Left lung (tissue), 10 donors: ENCODE data around the gene MED27. TPM values are rescaled to one million over a fixed set of nuclear protein-coding genes. Genes with fewer than 3 reads are reported as not detected.
"Not testable (repeated sequence)": the region's sequence is repeated elsewhere in the genome, so short reads cannot be mapped to it uniquely, and the experiment has no call there.

ENCODE experiments used
- ATAC-seq: fragments of 200-7000 bp; cut with Tn5 transposase; one replicate; pipeline ENCODE4 v1.9.1; 2020; ENCODE audit warnings: moderate library complexity
- DNase-seq, 4 donors: peaks; one replicate each; pipeline ENCODE4 v3.0.0-alpha.2; 2013 to 2020
- H3K27ac ChIP-seq, 2 donors: fragments of 200-600 bp; sonication (generic) in 1 of 2; one replicate each; pipeline versions ENCODE4 v1.5.0 to v1.8.0; 2020 to 2021
- H3K27me3 ChIP-seq, 2 donors: fragments of 200-600 bp; sonication (generic) in 1 of 2; one replicate each; pipeline versions ENCODE4 v1.5.0 to v1.8.0; 2020 to 2021
- H3K36me3 ChIP-seq, 2 donors: fragments of 200-600 bp; sonication (generic) in 1 of 2; one replicate each; pipeline versions ENCODE4 v1.5.0 to v1.8.0; 2020 to 2021
- H3K4me1 ChIP-seq, 2 donors: fragments of 200-600 bp; one replicate each; pipeline ENCODE4 v1.8.0; 2021
- H3K4me3 ChIP-seq, 2 donors: fragments of 200-600 bp; sonication (generic) in 1 of 2; one replicate each; pipeline versions ENCODE4 v1.5.0 to v1.8.0; 2020 to 2021; ENCODE audit warnings: mild to moderate bottlenecking in 1 of 2
- H3K9me3 ChIP-seq, 2 donors: fragments of 200-600 bp; sonication (generic) in 1 of 2; one replicate each; pipeline versions ENCODE4 v1.5.0 to v1.8.0; 2020 to 2021
- CTCF ChIP-seq, 2 donors: fragments of 200-600 bp; sonication (generic) in 1 of 2; IDR thresholded peaks; one replicate each; pipeline versions ENCODE4 v1.5.0 to v1.8.0; 2021; ENCODE audit warnings: antibody characterized with exemption in 2 of 2
- intact Hi-C, 2 donors: fragments of 100-400 bp; cut with DNase I; formaldehyde crosslinking; loops; one replicate each; pipeline versions ENCODE4 v1.11.2 to v1.14.2; 2022
- polyA plus RNA-seq, 6 donors: library from polyadenylated mRNA; unstranded; fragments of 120-200 nt; gene quantifications; one replicate each; pipeline ENCODE4 v1.2.1, GENCODE V29; 2013; ENCODE audit not compliant: insufficient read length in 6 of 6
- total RNA-seq, 2 donors: library from RNA; stranded (reverse); fragmentation: NEBNext Ultra II Directional; extraction: Animal tissue kit (Norgen Biotek cat#: 25700); gene quantifications; one replicate each; pipeline ENCODE4 v1.2.1, GENCODE V29; 2021
- donor health status: DM: no; HTN: yes; CAD: no.
- donor health status: DM: no; HTN: no; CAD: no.

MED27 gene
- total and polyA plus RNA-seq, 8 donors = 12.5 to 18.6 (median 16.7) TPM

GRCh38 chr9:132062806-132063205 is 16.9 kb downstream of the MED27 start:
- H3K4me3 ChIP-seq = no peak overlapping the region
- H3K9me3 ChIP-seq = peaks cover 0 to 8% of the 10 kb centered on the region in 2 donors
- H3K4me1 ChIP-seq = peaks cover 0 to 4% of the 10 kb centered on the region in 2 donors
- no peak overlapping the region for H3K27ac ChIP-seq
- DNase-seq (no peak), ATAC-seq (no peak)
- H3K27me3 ChIP-seq = no peaks in the 10 kb centered on the region
- intact Hi-C loops = no loop called here
- H3K36me3 ChIP-seq = peaks cover 0 to 37% of the 10 kb centered on the region in 2 donors
- no peak for TF ChIP-seq CTCF (IDR thresholded peaks at IDR 0.05)

DNA sequence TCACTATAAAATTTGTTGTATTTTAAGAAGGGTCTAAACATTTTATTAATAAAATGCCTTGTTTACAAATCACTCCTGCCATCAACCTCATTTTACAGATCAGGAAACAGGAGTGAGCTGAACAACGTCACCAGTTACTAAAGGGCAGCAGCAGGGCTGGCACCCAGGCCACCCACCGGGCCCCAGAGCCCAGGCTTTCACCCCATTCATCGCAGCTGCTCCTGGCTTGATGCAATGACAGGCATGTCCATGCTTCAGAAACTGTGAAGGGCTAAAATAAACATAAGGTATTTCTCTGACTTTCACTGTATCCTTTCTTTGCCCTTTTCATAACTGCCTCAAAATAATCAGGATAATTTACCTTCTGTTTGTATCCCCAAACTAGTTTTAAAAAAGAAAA is 18.1 kb downstream of the MED27 start:
- intact Hi-C loops = no loop called here
- no peak overlapping the region for H3K27ac ChIP-seq
- peaks cover 0 to 4% of the 10 kb centered on the region in 2 donors for H3K4me1 ChIP-seq
- peaks cover 0 to 32% of the 10 kb centered on the region in 2 donors for H3K36me3 ChIP-seq
- TF ChIP-seq CTCF (IDR thresholded peaks at IDR 0.05) = no peak
- H3K27me3 ChIP-seq = no peaks in the 10 kb centered on the region
- H3K9me3 ChIP-seq = peaks cover 0 to 8% of the 10 kb centered on the region in 2 donors
- ATAC-seq = no peak
- no peak overlapping the region for H3K4me3 ChIP-seq
- no peak for DNase-seq

- no peak for TF ChIP-seq CTCF (IDR thresholded peaks at IDR 0.05)
- Histone ChIP-seq H3K27me3 (no peaks in the 10 kb centered on the region), H3K27ac (no peak overlapping the region), H3K9me3 (peaks cover 0 to 8% of the 10 kb centered on the region in 2 donors), H3K36me3 (peaks cover 0 to 23% of the 10 kb centered on the region in 2 donors), H3K4me1 (peaks cover 0 to 4% of the 10 kb centered on the region in 2 donors), H3K4me3 (no peak overlapping the region)
- ATAC-seq (no peak), DNase-seq (no peak)
- intact Hi-C loops = no loop called here
Observed at GRCh38 chr9:132059361-132059760, 20.3 kb downstream of the MED27 start.

- DNase-seq, H3K4me1 ChIP-seq, ATAC-seq, H3K27ac ChIP-seq, H3K27me3 ChIP-seq, H3K4me3 ChIP-seq, H3K9me3 ChIP-seq, intact Hi-C loops: not testable (repeated sequence)
- peaks cover 0 to 16% of the 10 kb centered on the region in 2 donors for H3K36me3 ChIP-seq
Observed at GRCh38 chr9:132058226-132058625, 21.4 kb downstream of the MED27 start.

DNA sequence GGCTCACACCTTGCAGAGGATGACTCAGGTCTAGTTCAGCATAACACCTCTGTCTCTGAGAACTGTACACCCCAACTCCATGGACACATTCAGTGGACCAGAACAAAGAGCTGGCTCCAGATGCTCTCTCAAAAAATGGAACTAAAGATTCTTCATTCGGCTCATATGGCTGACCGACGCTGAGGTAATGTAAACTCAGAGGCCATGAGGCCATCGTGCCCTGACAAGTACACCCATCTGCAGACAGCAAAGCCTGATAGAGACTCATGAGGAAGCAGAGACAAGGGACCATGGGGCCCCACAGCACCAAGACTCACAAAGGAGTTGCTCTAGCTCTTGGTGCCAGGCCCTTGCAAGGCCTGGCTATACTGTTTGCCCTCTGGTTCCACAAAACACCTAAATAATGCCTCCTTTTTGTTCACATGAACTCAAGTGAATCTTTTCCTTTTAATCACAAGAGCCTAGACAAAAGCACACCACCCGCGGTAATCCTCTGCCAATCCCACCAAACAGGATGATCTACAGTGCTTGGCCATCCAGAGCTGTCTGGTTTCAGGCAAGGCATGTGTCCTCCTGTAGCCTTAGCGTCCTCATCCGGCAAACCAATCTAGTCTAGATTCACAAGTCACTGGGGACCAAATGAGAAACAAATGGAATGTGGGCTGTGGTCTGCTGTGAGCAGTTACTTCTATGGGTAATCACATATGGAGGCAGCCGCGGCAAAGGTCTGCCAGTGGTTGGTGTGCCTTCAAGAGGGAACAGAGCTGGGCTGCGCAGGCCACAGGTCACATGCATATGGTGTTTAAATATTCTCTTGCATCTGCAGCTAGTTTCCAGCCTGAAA is 22.7 kb downstream of the MED27 start:
- intact Hi-C loops = no loop called here
- no peak for TF ChIP-seq CTCF (IDR thresholded peaks at IDR 0.05)
- Histone ChIP-seq H3K4me1 (no peaks in the 10 kb centered on the region), H3K27ac (no peak overlapping the region), H3K9me3 (peaks cover 0 to 8% of the 10 kb centered on the region in 2 donors), H3K36me3 (peaks cover 0 to 16% of the 10 kb centered on the region in 2 donors), H3K4me3 (no peak overlapping the region), H3K27me3 (no peaks in the 10 kb centered on the region)
- no peak for ATAC-seq
- no peak for DNase-seq
